ENCODE data around the gene CNN2. TPM values are rescaled to one million over a fixed set of nuclear protein-coding genes. Genes with fewer than 3 reads are reported as not detected.

Gene CNN2
- total and polyA plus RNA-seq, 2 of the 13 experiments (the other 11 are each of a cell fraction or from before 2014, with no cell fraction given), result 63.6 to 70.0 TPM

GRCh38 chr19:1028062-1028926 is 1.9 kb downstream of the CNN2 start (continued):
- TF ChIP-seq KDM1A (CRISPR knock-in tag; IDR thresholded peaks at IDR 0.05) (peak; percentile 70; the same call in 1 of the 2 replicates), ZNF468 (CRISPR knock-in tag; IDR thresholded peaks at IDR 0.05) (no peak), PHF8 (CRISPR knock-in tag; IDR thresholded peaks at IDR 0.05) (peak; percentile 53), TFDP2 (CRISPR knock-in tag; IDR thresholded peaks at IDR 0.05) (0 out of 2 replicates have a peak, but pooled peaks have one; percentile 37), KMT2B (CRISPR knock-in tag; IDR thresholded peaks at IDR 0.05) (no peak), MEF2D (CRISPR knock-in tag; IDR thresholded peaks at IDR 0.05) (peak; percentile 38; the same call in 1 of the 2 replicates), PRPF4 (IDR thresholded peaks at IDR 0.05; ENCODE audit: low read depth, low read length, poor library complexity, severe bottlenecking) (no peak), PCBP1 (IDR thresholded peaks at IDR 0.05; ENCODE audit: borderline replicate concordance, low read depth, low read length) (0 out of 2 replicates have a peak, but pooled peaks have one; percentile 78), PITX1 (CRISPR knock-in tag; IDR thresholded peaks at IDR 0.05) (0 out of 2 replicates have a peak, but pooled peaks have one; percentile 31), KLF6 (CRISPR knock-in tag; IDR thresholded peaks at IDR 0.05) (0 out of 2 replicates have a peak, but pooled peaks have one; percentile 16), ARID3A (IDR thresholded peaks at IDR 0.05; ENCODE audit: low read depth, low read length) (no peak), LBX2 (CRISPR knock-in tag; IDR thresholded peaks at IDR 0.05; ENCODE audit: borderline replicate concordance) (no peak), FOXA3 (CRISPR knock-in tag; IDR thresholded peaks at IDR 0.05) (peak; percentile 45; the same call in 1 of the 2 replicates), RAD21 (CRISPR knock-in tag; IDR thresholded peaks at IDR 0.05) (no peak), ZNF777 (CRISPR knock-in tag; IDR thresholded peaks at IDR 0.05) (peak; percentile 78), ZNF773 (CRISPR knock-in tag; IDR thresholded peaks at IDR 0.05; ENCODE audit: borderline replicate concordance) (no peak), ZNF430 (CRISPR knock-in tag; IDR thresholded peaks at IDR 0.05) (peak; percentile 39; the same call in 1 of the 2 replicates), ZFX (CRISPR knock-in tag; IDR thresholded peaks at IDR 0.05; ENCODE audit: low read depth) (0 out of 2 replicates have a peak, but pooled peaks have one; percentile 57), TCF7 (IDR thresholded peaks at IDR 0.05; ENCODE audit: low read depth) (peak; percentile 72), ARID5B (CRISPR knock-in tag; IDR thresholded peaks at IDR 0.05) (peak; percentile 21; the same call in 1 of the 2 replicates)

All from HepG2 (cell line).